Hindlimb muscle (tissue), 1 donor: Measurements from ENCODE around the gene CCRL2. TPM values are rescaled to one million over a fixed set of nuclear protein-coding genes. Genes with fewer than 3 reads are reported as not detected.
A peak's percentile ranks its signal among the peaks of the same experiment; 100 is the strongest.

ENCODE experiments used
- DNase-seq: peaks from one replicate; pipeline ENCODE4 v3.0.0-alpha.2; 2013
- polyA plus RNA-seq: library from polyadenylated mRNA; unstranded; fragments of 120-200 nt; gene quantifications from one replicate; pipeline ENCODE4 v1.2.1, GENCODE V29; 2013; ENCODE audit not compliant: insufficient read length

CCRL2 gene, protein sequence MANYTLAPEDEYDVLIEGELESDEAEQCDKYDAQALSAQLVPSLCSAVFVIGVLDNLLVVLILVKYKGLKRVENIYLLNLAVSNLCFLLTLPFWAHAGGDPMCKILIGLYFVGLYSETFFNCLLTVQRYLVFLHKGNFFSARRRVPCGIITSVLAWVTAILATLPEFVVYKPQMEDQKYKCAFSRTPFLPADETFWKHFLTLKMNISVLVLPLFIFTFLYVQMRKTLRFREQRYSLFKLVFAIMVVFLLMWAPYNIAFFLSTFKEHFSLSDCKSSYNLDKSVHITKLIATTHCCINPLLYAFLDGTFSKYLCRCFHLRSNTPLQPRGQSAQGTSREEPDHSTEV
- polyA plus RNA-seq, result 0.74 TPM

DNA sequence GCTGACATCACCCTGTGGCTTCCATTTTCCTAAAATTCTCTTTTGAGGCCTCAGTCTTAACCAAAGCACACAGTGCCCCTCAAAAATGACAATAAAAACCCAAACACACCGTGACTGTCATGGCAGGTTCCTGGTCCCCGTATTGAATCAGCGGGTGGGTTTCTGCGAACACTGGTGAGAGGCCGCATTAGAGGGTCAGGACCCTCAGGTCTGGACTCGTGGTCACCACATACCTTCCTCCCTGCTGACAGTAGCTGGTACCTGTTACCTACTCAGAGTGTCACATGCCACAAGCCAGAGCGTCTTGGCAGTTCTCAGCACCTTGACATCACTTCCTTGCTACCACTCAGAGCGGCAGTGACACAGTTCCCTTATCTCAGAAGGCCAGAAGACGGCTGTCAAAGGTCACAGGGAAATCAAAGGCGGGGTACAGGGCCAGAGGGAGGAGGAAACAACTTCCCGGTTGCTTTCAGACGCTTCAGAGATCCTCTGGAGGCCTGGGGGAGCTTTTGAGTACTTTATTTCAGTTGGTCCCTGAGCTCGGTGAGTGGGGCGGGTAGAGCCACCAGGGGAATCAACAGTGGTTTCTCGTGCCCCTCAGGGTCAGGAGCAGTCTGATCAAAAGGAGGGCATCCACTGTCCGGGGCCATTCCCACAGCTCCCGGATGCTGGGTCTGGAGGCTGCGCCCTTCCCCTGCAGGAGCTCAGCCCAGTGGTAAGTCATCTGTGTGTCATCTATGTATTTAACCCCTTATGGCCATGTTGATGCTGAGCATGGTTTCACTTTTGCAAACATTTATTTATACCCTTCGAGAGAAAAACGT, at the start of gene CCRL2, which contains the start of gene CCR5AS:
Gene CCRL2 (plus strand): TSS at position 472 of the 824 bp plus-strand sequence. CDS start 821 bp downstream, outside the sequence.
Gene CCR5AS (minus strand): TSS at position 279 of the 824 bp plus-strand sequence.
- no peak for DNase-seq

DNA sequence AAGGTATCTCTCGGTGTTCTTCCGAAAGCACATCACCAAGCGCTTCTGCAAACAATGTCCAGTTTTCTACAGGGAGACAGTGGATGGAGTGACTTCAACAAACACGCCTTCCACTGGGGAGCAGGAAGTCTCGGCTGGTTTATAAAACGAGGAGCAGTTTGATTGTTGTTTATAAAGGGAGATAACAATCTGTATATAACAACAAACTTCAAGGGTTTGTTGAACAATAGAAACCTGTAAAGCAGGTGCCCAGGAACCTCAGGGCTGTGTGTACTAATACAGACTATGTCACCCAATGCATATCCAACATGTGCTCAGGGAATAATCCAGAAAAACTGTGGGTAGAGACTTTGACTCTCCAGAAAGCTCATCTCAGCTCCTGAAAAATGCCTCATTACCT, 48.6 kb upstream of the CCRL2 start:
- no peak for DNase-seq

DNA sequence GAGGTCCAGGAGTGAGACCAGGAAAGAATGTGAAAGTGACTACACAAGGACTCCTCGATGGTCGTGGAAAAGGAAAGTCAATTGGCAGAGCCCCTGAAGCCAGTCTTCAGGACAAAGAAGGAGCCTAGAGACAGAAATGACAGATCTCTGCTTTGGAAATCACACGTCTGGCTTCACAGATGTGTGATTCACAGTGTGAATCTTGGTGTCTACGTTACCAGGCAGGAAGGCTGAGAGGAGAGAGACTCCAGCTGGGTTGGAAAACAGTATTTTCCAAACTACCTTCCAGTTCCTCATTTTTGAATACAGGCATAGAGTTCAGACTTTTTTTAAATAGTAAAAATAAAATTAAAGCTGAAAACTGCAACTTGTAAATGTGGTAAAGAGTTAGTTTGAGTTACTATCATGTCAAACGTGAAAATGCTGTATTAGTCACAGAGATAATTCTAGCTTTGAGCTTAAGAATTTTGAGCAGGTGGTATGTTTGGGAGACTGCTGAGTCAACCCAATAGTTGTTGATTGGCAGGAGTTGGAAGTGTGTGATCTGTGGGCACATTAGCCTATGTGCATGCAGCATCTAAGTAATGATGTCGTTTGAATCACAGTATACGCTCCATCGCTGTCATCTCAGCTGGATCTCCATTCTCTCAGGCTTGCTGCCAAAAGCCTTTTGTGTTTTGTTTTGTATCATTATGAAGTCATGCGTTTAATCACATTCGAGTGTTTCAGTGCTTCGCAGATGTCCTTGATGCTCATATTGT, 47.1 kb upstream of the CCRL2 start:
- DNase-seq, result peak; percentile 24

DNA sequence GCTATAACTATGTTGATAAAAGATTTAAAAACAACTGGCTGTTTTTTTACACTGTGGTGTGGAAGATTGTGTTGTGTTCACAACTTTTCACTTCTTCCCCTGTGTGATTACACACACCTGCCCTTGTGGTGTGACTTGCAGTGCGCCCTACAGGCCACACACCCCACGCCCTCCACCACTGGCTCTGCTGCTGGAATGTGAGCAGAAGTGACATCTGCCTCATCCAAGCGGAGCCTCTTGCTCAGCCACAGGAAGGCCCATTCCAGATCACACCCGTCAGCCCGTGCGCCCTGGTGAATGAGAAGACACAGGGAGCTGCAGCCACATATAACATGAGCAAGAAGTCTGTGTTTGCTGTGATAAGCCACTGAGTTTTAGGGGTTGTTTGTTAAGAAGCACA, 46.2 kb upstream of the CCRL2 start:
- DNase-seq, result no peak

DNA sequence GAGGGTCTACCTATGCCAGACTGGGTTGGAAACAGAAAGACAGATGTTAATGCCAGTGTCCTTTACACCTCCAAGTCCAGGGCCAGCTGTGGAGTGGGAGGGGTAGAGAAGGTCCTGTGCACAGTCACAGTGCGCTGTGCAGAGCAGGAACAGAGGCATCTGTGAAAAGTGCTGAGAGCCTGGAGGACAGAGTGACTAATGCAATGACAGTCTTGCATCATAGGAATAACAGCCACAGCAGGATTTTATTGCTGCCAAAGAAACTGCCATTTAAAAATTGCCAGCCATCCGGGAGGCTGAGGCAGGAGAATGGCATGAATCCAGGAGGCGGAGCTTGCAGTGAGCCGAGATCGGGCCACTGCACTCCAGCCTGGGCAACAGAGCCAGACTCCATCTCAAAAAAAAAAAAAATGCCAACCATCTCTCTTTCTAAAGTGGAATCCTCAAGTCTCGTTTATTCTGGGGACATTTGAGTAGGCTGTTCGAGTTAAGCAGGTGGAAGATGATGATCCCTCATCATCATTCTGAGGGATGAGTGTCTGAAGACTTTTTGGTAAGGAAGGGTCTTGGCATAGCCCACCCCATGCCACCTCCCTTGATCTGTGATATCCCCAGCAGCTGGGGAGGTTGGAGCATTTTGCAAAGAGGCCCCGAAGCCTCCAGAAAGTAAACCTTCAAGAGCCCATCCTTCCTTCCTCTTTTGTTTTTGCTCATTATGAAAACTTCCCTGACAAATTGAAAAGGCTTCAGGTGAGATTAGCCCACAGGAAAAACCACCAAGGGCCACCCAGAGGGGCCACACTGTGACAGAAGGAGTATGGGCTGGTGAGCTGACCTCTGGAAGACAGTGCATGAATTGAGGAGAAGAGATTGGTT, 45.4 kb upstream of the CCRL2 start:
- no peak for DNase-seq

DNA sequence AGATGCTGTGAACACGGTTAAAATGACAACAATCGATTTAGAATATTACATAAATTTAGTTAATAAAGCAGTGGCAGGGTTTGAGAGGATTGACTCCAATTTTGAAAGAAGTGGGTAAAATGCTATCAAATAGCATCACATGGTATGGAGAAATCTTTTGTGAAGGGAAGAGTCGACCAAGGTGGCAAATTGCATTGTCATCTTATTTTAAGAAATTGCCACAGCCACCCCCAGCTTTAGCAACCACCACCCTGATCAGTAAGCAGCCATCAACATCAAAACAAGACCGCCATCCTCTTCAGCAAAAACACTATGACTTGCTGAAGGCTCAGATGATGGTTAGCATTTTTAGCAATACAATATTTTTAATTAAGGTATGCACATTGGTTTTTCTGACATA, 42.0 kb upstream of the CCRL2 start:
- no peak for DNase-seq

DNA sequence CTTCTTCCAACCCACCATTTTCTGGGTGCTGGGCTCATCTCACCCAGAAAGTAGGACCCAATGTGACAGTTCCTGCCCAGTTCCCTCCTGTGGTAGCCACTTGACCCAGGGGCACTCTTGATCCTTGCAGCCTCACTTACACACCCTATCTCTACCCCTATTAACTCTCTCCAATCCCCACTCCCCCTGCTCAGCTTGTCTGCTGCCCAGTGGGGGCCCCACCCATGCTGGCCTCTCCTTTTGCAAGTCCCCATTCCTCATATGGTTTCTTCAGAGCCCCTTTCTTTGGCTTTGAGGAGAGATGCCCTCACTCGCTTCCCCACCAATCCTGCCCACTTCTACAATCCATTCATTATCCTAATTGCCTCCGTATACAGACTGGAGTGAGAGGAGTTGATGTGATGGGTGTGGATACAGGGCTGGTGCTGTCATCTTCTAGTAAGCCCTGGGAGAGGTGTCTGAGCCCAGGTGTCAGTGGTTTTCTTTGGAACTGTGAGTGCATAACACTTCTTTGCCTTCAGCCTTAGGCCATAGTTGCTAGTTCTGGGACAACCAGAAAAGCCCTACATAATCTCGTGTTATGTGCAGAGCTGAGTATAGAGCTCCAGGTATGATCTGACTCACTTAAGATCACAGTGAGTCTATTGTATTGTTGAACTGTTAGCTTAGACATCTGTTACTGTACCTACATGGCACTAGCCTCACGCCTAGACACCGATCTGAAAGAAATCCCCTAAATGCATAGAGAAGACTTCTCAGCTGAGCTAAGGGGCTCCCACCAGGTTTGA, 41.1 kb upstream of the CCRL2 start:
- DNase-seq, result no peak

DNA sequence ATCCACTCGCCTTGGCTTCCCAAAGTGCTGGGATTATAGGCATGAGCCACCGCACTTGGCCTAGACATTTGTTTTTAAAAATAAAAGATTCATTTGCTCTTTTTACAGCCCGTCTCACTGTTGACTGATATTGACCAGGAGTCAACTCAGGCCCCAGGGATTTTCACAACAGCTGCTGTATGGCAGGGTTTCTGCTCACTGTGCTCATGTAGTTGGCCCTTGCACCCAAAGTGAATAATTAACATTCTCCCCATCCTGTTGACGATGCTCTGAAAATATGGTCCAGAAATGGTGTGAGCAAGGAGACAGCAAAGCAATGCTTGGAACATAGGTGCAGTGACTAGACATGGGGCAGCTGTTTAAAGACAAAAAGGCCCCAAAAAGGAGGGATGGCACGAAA, 39.2 kb upstream of the CCRL2 start:
- no peak for DNase-seq

DNA sequence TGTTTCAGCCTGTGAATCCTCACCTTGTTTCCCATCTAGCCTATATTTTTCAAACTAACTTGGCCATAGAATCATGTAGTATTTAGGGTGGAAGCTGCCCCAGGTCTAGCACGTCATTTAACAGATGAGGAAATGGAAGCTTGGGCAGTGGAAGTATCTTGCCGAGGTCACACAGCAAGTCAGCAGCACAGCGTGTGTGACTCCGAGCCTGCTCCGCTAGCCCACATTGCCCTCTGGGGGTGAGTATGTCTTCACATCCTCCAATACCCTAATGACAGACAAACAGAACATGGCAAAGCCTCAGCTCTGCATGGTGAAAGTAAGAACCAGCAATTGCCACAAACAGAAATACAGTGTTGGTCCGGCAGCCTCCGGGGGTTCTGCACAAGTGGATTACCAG, 38.5 kb upstream of the CCRL2 start:
- peak; percentile 26 for DNase-seq

DNA sequence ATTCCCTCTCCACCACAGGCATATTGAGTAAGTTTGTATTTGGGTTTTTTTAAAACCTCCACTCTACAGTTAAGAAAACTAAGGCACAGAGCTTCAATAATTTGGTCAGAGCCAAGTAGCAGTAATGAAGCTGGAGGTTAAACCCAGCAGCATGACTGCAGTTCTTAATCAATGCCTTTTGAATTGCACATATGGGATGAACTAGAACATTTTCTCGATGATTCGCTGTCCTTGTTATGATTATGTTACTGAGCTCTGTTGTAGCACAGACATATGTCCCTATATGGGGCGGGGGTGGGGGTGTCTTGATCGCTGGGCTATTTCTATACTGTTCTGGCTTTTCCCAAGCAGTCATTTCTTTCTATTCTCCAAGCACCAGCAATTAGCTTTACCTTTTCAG, 37.9 kb upstream of the CCRL2 start:
- DNase-seq, result no peak

DNA sequence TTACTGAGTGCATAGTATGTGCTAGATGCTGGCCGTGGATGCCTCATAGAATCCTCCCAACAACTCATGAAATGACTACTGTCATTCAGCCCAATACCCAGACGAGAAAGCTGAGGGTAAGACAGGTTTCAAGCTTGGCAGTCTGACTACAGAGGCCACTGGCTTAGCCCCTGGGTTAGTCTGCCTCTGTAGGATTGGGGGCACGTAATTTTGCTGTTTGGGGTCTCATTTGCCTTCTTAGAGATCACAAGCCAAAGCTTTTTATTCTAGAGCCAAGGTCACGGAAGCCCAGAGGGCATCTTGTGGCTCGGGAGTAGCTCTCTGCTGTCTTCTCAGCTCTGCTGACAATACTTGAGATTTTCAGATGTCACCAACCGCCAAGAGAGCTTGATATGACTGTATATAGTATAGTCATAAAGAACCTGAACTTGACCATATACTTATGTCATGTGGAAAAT, 37.4 kb upstream of the CCRL2 start:
- DNase-seq, result no peak

DNA sequence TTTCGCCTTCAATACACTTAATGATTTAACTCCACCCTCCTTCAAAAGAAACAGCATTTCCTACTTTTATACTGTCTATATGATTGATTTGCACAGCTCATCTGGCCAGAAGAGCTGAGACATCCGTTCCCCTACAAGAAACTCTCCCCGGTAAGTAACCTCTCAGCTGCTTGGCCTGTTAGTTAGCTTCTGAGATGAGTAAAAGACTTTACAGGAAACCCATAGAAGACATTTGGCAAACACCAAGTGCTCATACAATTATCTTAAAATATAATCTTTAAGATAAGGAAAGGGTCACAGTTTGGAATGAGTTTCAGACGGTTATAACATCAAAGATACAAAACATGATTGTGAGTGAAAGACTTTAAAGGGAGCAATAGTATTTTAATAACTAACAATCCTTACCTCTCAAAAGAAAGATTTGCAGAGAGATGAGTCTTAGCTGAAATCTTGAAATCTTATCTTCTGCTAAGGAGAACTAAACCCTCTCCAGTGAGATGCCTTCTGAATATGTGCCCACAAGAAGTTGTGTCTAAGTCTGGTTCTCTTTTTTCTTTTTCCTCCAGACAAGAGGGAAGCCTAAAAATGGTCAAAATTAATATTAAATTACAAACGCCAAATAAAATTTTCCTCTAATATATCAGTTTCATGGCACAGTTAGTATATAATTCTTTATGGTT, 36.1 kb upstream of the CCRL2 start, which contains the start of gene CCR5:
Gene CCR5 (plus strand): TSS at position 108 of the 680 bp plus-strand sequence. CDS start 1,957 bp downstream, outside the sequence.
- no peak for DNase-seq

DNA sequence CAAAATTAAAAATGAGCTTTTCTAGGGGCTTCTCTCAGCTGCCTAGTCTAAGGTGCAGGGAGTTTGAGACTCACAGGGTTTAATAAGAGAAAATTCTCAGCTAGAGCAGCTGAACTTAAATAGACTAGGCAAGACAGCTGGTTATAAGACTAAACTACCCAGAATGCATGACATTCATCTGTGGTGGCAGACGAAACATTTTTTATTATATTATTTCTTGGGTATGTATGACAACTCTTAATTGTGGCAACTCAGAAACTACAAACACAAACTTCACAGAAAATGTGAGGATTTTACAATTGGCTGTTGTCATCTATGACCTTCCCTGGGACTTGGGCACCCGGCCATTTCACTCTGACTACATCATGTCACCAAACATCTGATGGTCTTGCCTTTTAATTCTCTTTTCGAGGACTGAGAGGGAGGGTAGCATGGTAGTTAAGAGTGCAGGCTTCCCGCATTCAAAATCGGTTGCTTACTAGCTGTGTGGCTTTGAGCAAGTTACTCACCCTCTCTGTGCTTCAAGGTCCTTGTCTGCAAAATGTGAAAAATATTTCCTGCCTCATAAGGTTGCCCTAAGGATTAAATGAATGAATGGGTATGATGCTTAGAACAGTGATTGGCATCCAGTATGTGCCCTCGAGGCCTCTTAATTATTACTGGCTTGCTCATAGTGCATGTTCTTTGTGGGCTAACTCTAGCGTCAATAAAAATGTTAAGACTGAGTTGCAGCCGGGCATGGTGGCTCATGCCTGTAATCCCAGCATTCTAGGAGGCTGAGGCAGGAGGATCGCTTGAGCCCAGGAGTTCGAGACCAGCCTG, 35.3 kb upstream of the CCRL2 start:
- DNase-seq, result no peak

DNA sequence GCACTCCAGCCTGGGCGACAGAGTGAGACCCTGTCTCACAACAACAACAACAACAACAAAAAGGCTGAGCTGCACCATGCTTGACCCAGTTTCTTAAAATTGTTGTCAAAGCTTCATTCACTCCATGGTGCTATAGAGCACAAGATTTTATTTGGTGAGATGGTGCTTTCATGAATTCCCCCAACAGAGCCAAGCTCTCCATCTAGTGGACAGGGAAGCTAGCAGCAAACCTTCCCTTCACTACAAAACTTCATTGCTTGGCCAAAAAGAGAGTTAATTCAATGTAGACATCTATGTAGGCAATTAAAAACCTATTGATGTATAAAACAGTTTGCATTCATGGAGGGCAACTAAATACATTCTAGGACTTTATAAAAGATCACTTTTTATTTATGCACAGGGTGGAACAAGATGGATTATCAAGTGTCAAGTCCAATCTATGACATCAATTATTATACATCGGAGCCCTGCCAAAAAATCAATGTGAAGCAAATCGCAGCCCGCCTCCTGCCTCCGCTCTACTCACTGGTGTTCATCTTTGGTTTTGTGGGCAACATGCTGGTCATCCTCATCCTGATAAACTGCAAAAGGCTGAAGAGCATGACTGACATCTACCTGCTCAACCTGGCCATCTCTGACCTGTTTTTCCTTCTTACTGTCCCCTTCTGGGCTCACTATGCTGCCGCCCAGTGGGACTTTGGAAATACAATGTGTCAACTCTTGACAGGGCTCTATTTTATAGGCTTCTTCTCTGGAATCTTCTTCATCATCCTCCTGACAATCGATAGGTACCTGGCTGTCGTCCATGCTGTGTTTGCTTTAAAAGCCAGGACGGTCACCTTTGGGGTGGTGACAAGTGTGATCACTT, 34.3 kb upstream of the CCRL2 start:
- no peak for DNase-seq

DNA sequence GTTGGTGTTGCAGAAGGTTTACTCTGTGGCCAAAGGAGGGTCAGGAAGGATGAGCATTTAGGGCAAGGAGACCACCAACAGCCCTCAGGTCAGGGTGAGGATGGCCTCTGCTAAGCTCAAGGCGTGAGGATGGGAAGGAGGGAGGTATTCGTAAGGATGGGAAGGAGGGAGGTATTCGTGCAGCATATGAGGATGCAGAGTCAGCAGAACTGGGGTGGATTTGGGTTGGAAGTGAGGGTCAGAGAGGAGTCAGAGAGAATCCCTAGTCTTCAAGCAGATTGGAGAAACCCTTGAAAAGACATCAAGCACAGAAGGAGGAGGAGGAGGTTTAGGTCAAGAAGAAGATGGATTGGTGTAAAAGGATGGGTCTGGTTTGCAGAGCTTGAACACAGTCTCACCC, 32.3 kb upstream of the CCRL2 start:
- no peak for DNase-seq

DNA sequence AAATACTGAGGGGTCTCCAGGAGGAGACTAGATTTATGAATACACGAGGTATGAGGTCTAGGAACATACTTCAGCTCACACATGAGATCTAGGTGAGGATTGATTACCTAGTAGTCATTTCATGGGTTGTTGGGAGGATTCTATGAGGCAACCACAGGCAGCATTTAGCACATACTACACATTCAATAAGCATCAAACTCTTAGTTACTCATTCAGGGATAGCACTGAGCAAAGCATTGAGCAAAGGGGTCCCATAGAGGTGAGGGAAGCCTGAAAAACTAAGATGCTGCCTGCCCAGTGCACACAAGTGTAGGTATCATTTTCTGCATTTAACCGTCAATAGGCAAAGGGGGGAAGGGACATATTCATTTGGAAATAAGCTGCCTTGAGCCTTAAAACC, 31.8 kb upstream of the CCRL2 start:
- no peak for DNase-seq

DNA sequence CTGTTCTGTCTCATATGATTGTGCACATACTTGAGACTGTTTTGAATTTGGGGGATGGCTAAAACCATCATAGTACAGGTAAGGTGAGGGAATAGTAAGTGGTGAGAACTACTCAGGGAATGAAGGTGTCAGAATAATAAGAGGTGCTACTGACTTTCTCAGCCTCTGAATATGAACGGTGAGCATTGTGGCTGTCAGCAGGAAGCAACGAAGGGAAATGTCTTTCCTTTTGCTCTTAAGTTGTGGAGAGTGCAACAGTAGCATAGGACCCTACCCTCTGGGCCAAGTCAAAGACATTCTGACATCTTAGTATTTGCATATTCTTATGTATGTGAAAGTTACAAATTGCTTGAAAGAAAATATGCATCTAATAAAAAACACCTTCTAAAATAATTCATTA, 31.2 kb upstream of the CCRL2 start:
- no peak for DNase-seq

DNA sequence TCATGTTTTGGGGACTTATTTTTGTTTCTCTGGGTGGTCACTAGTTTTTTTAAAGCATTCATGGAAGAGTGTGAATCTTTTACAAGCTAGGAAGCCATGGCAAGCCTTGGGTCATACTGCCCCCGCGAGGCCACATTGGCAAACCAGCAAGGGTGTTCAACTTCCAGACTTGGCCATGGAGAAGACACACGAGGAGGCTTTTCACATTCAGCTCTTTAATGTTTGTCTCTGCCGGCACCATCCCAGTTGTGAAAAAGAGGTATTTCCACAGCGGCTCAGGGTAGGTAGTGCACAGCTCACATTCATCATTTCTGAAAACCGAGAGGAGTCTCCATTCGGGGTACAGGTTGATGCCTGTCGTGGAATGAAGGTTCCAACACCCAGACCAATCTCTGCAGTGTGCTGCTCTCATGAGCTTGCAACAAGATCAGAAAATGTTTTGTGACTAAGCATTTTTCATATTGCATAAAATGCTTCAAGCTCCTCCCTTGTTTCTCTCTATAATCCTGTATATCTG, 28.6 kb upstream of the CCRL2 start:
- DNase-seq, result peak; percentile 33
